ENCODE data around the gene ELMO3. TPM values are rescaled to one million over a fixed set of nuclear protein-coding genes. Genes with fewer than 3 reads are reported as not detected.

Gene ELMO3
- total RNA-seq, 1 donor from 2014 or later: 4.5 TPM

DNA sequence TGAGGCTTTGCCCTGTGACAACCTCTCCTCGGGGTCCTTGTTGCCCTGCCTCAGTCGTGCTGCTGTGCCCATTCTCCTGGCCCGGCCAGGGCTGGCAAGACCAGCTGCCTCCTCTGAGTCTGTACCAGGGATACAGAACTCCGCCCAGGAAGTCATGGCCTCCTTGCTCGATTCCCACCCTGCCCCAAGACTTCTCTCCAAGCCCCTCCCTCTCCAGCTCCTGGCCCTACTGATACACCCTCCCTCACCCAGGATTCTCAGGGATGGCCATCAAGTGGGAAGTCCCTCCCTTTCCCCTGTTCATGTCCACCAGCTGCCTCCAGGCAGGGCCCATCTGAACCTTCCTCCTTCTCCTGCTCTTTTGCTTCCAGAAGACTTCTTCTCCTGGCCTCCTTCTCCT is 16.8 kb downstream of the ELMO3 start:
- H3K27ac Mint-ChIP-seq (ENCODE audit: unreplicated experiment): no peak overlapping the region
- no peak for TF ChIP-seq CTCF (conservative IDR thresholded peaks at IDR 0.05)

GRCh38 chr16:67216612-67217490 is 17.9 kb downstream of the ELMO3 start:
- H3K4me3 Mint-ChIP-seq: no peak overlapping the region
- H3K27me3 Mint-ChIP-seq (ENCODE audit: low read depth): no peaks in the 10 kb centered on the region
- H3K4me1 Mint-ChIP-seq: no peaks in the 10 kb centered on the region
- no peak for DNase-seq (ENCODE audit: low read depth, low spot score)
- no peak for TF ChIP-seq CTCF (conservative IDR thresholded peaks at IDR 0.05)
- no peaks in the 10 kb centered on the region for H3K9me3 Mint-ChIP-seq
- H3K36me3 Mint-ChIP-seq (ENCODE audit: low read depth): no peaks in the 10 kb centered on the region
- H3K27ac Mint-ChIP-seq (ENCODE audit: unreplicated experiment): peak overlapping the region; percentile 8

More for the DNA sequence above, 16.8 kb downstream of the ELMO3 start:
- H3K27me3 Mint-ChIP-seq (ENCODE audit: low read depth): no peaks in the 10 kb centered on the region
- no peak for DNase-seq (ENCODE audit: low read depth, low spot score)
- H3K36me3 Mint-ChIP-seq (ENCODE audit: low read depth): no peaks in the 10 kb centered on the region
- no peaks in the 10 kb centered on the region for H3K4me1 Mint-ChIP-seq
- no peaks in the 10 kb centered on the region for H3K9me3 Mint-ChIP-seq
- H3K4me3 Mint-ChIP-seq: no peak overlapping the region

GRCh38 chr16:67223992-67224391 is 25.1 kb downstream of the ELMO3 start:
- H3K27ac Mint-ChIP-seq (ENCODE audit: unreplicated experiment): no peak overlapping the region
- no peak overlapping the region for H3K4me3 Mint-ChIP-seq
- H3K9me3 Mint-ChIP-seq: no peaks in the 10 kb centered on the region
- peaks cover 25% of the 10 kb centered on the region for H3K4me1 Mint-ChIP-seq
- H3K36me3 Mint-ChIP-seq (ENCODE audit: low read depth): peaks cover 2% of the 10 kb centered on the region
- no peak for TF ChIP-seq CTCF (conservative IDR thresholded peaks at IDR 0.05)
- no peak for DNase-seq (ENCODE audit: low read depth, low spot score)
- H3K27me3 Mint-ChIP-seq (ENCODE audit: low read depth): no peaks in the 10 kb centered on the region

DNA sequence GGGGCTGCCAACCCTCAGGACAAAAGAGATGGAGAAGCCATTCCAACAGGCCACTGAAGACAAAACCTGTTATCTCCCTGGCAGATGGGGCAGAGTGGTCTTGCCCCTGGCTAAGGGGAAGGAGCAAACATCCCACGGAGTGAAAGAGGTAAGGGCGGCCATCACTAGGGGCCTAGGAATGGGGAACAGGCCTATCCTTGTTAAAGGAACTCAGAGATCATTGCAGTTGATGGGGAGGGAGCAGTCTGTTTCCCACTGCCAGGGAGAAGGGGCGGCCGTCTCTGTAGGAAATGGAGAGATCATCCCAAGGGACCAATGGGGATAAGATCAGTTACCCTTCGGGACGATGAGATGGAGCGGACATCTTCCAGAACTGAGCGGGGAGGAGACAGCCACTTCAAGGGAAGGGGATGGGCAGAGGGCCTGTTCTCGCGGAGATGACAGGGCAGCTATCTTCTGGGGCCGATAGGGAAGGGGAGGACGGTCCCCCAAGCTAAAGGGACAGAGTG is 27.4 kb downstream of the ELMO3 start:
- no peaks in the 10 kb centered on the region for H3K9me3 Mint-ChIP-seq
- no peak for DNase-seq (ENCODE audit: low read depth, low spot score)
- H3K27me3 Mint-ChIP-seq (ENCODE audit: low read depth): no peaks in the 10 kb centered on the region
- peaks cover 25% of the 10 kb centered on the region for H3K4me1 Mint-ChIP-seq
- H3K36me3 Mint-ChIP-seq (ENCODE audit: low read depth): peaks cover 5% of the 10 kb centered on the region
- H3K4me3 Mint-ChIP-seq: peak overlapping the region; percentile 98
- H3K27ac Mint-ChIP-seq (ENCODE audit: unreplicated experiment): peak overlapping the region; percentile 87
- no peak for TF ChIP-seq CTCF (conservative IDR thresholded peaks at IDR 0.05)

GRCh38 chr16:67226804-67227566 is 28.1 kb downstream of the ELMO3 start, which contains the start of gene TMEM208:
Gene TMEM208, plus strand, starts transcription at chr16:67227130. Its CDS starts 89 bp downstream, at chr16:67227219.
- Mint-ChIP-seq H3K27ac (ENCODE audit: unreplicated experiment) (peak within 1 kb of the TSS; percentile 88), H3K4me3 (peak within 1 kb of the TSS; percentile 98), H3K4me1 (peaks cover 25% of the 10 kb centered on the region), H3K9me3 (no peaks in the 10 kb centered on the region), H3K27me3 (ENCODE audit: low read depth) (no peaks in the 10 kb centered on the region), H3K36me3 (ENCODE audit: low read depth) (peaks cover 5% of the 10 kb centered on the region)
- no peak for TF ChIP-seq CTCF (conservative IDR thresholded peaks at IDR 0.05)
- DNase-seq (ENCODE audit: low read depth, low spot score): peak; percentile 98
